Liver (tissue), 3 donors: ENCODE measurements around the gene RTN4RL1.

ENCODE experiments used
- CTCF ChIP-seq: fragments of 150-350 bp; IDR thresholded peaks from 2 replicates; pipeline ENCODE4 v1.5.1; 2017; ENCODE audit warnings: improper control_type of control experiment, low read depth, low read length; ENCODE audit not compliant: missing input control
- EGR1 ChIP-seq, 2 donors: IDR thresholded peaks; 2 replicates each; pipeline ENCODE4 v1.6.1; 2016 to 2018; ENCODE audit warnings: antibody characterized with exemption in 2 of 2, low read depth in 2 of 2
- FOXA1 ChIP-seq: IDR thresholded peaks from 2 replicates; pipeline ENCODE4 v1.6.1; 2016; ENCODE audit warnings: antibody characterized with exemption
- HNF4A ChIP-seq, 2 donors: conservative IDR thresholded peaks; 2 replicates each; pipeline ENCODE4 v1.6.1; 2016; ENCODE audit warnings: antibody characterized with exemption in 2 of 2, mild to moderate bottlenecking in 2 of 2
- JUND ChIP-seq, 2 donors: IDR thresholded peaks; 2 replicates each; pipeline ENCODE4 v1.6.1; 2016; ENCODE audit warnings: antibody characterized with exemption in 2 of 2
- MAX ChIP-seq: IDR thresholded peaks from 2 replicates; pipeline ENCODE4 v1.6.1; 2016; ENCODE audit warnings: antibody characterized with exemption
- NR2F2 ChIP-seq: IDR thresholded peaks from 2 replicates; pipeline ENCODE4 v1.6.1; 2016; ENCODE audit warnings: antibody characterized with exemption
- RAD21 ChIP-seq, 2 donors: IDR thresholded peaks; 2 replicates each; pipeline ENCODE4 v1.6.1; 2016; ENCODE audit warnings: antibody characterized with exemption in 2 of 2, mild to moderate bottlenecking in 2 of 2
- REST ChIP-seq: IDR thresholded peaks from 2 replicates; pipeline ENCODE4 v1.6.1; 2016; ENCODE audit warnings: antibody characterized with exemption, mild to moderate bottlenecking
- TAF1 ChIP-seq: conservative IDR thresholded peaks from 2 replicates; pipeline ENCODE4 v1.6.1; 2016; ENCODE audit warnings: antibody characterized with exemption, mild to moderate bottlenecking
- ZBTB33 ChIP-seq: IDR thresholded peaks from 2 replicates; pipeline ENCODE4 v1.6.1; 2016; ENCODE audit warnings: antibody characterized with exemption
- donor health status: healthy.
- donor health status: healthy.

GRCh38 chr17:2056206-2057174, 31.4 kb upstream of the RTN4RL1 start:
- TF ChIP-seq EGR1 (IDR thresholded peaks at IDR 0.05; ENCODE audit: low read depth in 2 of 2) (no peak), FOXA1 (no peak), CTCF (no peak), RAD21 (IDR thresholded peaks at IDR 0.05) (no peak), MAX (no peak), TAF1 (no peak), JUND (IDR thresholded peaks at IDR 0.05) (no peak), HNF4A (conservative IDR thresholded peaks at IDR 0.05) (no peak), REST (no peak), NR2F2 (no peak), ZBTB33 (no peak)
